ENCODE measurements around the gene CLINT1. TPM values are rescaled to one million over a fixed set of nuclear protein-coding genes. Genes with fewer than 3 reads are reported as not detected.

The CLINT1 gene
- total and polyA plus RNA-seq, 2 of the 13 experiments (the other 11 are each of a cell fraction or from before 2014, with no cell fraction given) = 64.0 to 104 TPM

- H3K4me1 ChIP-seq (ENCODE audit: insufficient read depth, low read length) = no peaks in the 10 kb centered on the region
- no peak for ATAC-seq
- no peak overlapping the region for H3K9ac ChIP-seq (ENCODE audit: insufficient read depth, low read depth, low read length)
- H3K79me2 ChIP-seq (ENCODE audit: insufficient read depth, low read length) = peaks cover 2% of the 10 kb centered on the region
- ChIA-PET CTCF (ENCODE audit: low intra/inter-chr PET ratio, low total read pairs) (no interaction called here), POLR2A (no interaction called here)
- FAIRE-seq = no peak
- H3K4me3 ChIP-seq (replicated peaks in 1 of 3; ENCODE audit: insufficient read depth in 1 of 3, low read depth in 2 of 3, low read length in 3 of 3) = no peak overlapping the region
- intact Hi-C loops (cut with micrococcal nuclease; ENCODE audit: unreplicated experiment) = no loop called here
- H3K36me3 ChIP-seq (replicated peaks in 1 of 2; ENCODE audit: control insufficient read depth in 1 of 2, insufficient read depth in 2 of 2, low read length in 2 of 2) = peaks cover 11 to 72% of the 10 kb centered on the region in 2 experiments
- H3K4me2 ChIP-seq (ENCODE audit: low read depth, low read length) = no peak overlapping the region
- no peaks in the 10 kb centered on the region for H3K27me3 ChIP-seq (ENCODE audit: control insufficient read depth in 1 of 2, insufficient read depth in 2 of 2, low read length in 2 of 2)
- no peak for DNase-seq (ENCODE audit: low spot score)
- H3K27ac ChIP-seq (ENCODE audit: extremely low read length, insufficient read depth, low read length) = no peak overlapping the region
- no peak overlapping the region for H2AFZ ChIP-seq (ENCODE audit: low read length)
- in situ Hi-C loops (cut with HindIII; ENCODE audit: extremely low pct_ligation_motif_present, low pct_unique_long_range_greater_than_20kb) = no loop called here
- H3K9me3 ChIP-seq (ENCODE audit: low read length) = no peaks in the 10 kb centered on the region
- no peak for TF ChIP-seq MTERF4 (CRISPR knock-in tag; IDR thresholded peaks at IDR 0.05)
- TF ChIP-seq TEAD2 (CRISPR knock-in tag; IDR thresholded peaks at IDR 0.05) = no peak
- no peak for TF ChIP-seq ATF2 (CRISPR knock-in tag; IDR thresholded peaks at IDR 0.05)
- no peak for TF ChIP-seq KLF6 (CRISPR knock-in tag; IDR thresholded peaks at IDR 0.05)
- no peak for TF ChIP-seq MEIS1 (CRISPR knock-in tag; IDR thresholded peaks at IDR 0.05; ENCODE audit: borderline replicate concordance)
- TF ChIP-seq MBD4 (IDR thresholded peaks at IDR 0.05; ENCODE audit: borderline replicate concordance, low read length) = no peak
- no peak for TF ChIP-seq MEIS2 (CRISPR knock-in tag; IDR thresholded peaks at IDR 0.05)
- no peak for TF ChIP-seq ZNF607 (CRISPR knock-in tag; IDR thresholded peaks at IDR 0.05; ENCODE audit: borderline replicate concordance)
- no peak for TF ChIP-seq BORCS8-MEF2B (CRISPR knock-in tag; IDR thresholded peaks at IDR 0.05)
- no peak for TF ChIP-seq WIZ (CRISPR knock-in tag; IDR thresholded peaks at IDR 0.05)
- H4K20me1 ChIP-seq (ENCODE audit: insufficient read depth, low read length) = peaks cover 5% of the 10 kb centered on the region; the same call in 1 of the 2 replicates
- no TSS peak for BruUV-seq (replicated peaks)
- 97% methylated on average over 2 of the region's 2 CpGs for WGBS (ENCODE audit: low lambda C conversion rate)
These were observed 46.9 kb downstream of the CLINT1 start for GRCh38 chr5:157812086-157812485.

Measured in HepG2 (cell line).